Upper lobe of right lung (tissue), 1 donor: ENCODE measurements around the gene GRID1. TPM values are rescaled to one million over a fixed set of nuclear protein-coding genes. Genes with fewer than 3 reads are reported as not detected.

Source experiments
- ATAC-seq: fragments of 200-7000 bp; cut with Tn5 transposase; one replicate; pipeline ENCODE4 v1.9.1; 2020; ENCODE audit warnings: mild to moderate bottlenecking, moderate library complexity
- DNase-seq: peaks from one replicate; pipeline ENCODE4 v3.0.0-alpha.2; 2020
- H3K27ac ChIP-seq: fragments of 200-600 bp; one replicate; pipeline ENCODE4 v1.8.0; 2022
- H3K27me3 ChIP-seq: fragments of 200-600 bp; one replicate; pipeline ENCODE4 v1.8.0; 2022; ENCODE audit warnings: mild to moderate bottlenecking
- H3K36me3 ChIP-seq: fragments of 200-600 bp; one replicate; pipeline ENCODE4 v1.8.0; 2022
- H3K4me1 ChIP-seq: fragments of 200-600 bp; one replicate; pipeline ENCODE4 v1.8.0; 2022
- H3K4me3 ChIP-seq: fragments of 200-600 bp; one replicate; pipeline ENCODE4 v1.8.0; 2022; ENCODE audit warnings: mild to moderate bottlenecking
- H3K9me3 ChIP-seq: fragments of 200-600 bp; one replicate; pipeline ENCODE4 v1.8.0; 2022
- intact Hi-C: fragments of 100-400 bp; cut with DNase I; formaldehyde crosslinking; loops from one replicate; pipeline ENCODE4 v1.11.0; 2022
- total RNA-seq: library from RNA; stranded (reverse); fragmentation: NEBNext Ultra II Directional; extraction: Animal tissue kit (Norgen Biotek cat#: 25700); gene quantifications from one replicate; pipeline ENCODE4 v1.2.1, GENCODE V29; 2021
- TF ChIP-seq, protein P1 (sequence below): fragments of 200-600 bp; IDR thresholded peaks from one replicate; pipeline ENCODE4 v1.8.0; 2022; ENCODE audit warnings: antibody characterized with exemption
- donor health status: DM: no; HTN: yes; CAD: no; lungs with severe emphysema.

GRID1 gene
- total RNA-seq, 1 donor from 2014 or later, result 3.0 TPM

DNA sequence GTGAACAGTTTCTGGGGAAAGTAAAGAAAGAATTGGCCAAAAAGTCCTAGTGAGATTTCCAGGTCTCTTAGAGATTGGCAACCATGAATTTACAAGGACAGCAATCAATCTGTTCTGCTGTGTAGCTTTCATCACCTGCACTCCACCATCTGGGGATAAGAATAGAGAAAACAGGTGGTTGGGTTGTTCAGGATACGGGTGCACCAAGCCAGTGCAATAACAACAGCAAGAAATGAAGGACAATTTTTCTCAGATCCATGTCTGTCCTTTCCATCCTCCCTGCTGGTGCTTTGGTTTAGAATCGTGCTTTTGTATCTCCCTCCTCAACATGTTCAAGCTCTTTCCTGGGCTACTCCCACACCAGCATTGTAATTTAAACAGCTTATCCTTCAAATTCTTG, 787.7 kb downstream of the GRID1 start:
- H3K27me3 ChIP-seq, result no peaks in the 10 kb centered on the region
- DNase-seq (no peak), ATAC-seq (no peak)
- no peaks in the 10 kb centered on the region for H3K36me3 ChIP-seq
- intact Hi-C loops, result no loop called here
- H3K4me3 ChIP-seq, result no peak overlapping the region
- no peaks in the 10 kb centered on the region for H3K4me1 ChIP-seq
- TF ChIP-seq, protein P1, sequence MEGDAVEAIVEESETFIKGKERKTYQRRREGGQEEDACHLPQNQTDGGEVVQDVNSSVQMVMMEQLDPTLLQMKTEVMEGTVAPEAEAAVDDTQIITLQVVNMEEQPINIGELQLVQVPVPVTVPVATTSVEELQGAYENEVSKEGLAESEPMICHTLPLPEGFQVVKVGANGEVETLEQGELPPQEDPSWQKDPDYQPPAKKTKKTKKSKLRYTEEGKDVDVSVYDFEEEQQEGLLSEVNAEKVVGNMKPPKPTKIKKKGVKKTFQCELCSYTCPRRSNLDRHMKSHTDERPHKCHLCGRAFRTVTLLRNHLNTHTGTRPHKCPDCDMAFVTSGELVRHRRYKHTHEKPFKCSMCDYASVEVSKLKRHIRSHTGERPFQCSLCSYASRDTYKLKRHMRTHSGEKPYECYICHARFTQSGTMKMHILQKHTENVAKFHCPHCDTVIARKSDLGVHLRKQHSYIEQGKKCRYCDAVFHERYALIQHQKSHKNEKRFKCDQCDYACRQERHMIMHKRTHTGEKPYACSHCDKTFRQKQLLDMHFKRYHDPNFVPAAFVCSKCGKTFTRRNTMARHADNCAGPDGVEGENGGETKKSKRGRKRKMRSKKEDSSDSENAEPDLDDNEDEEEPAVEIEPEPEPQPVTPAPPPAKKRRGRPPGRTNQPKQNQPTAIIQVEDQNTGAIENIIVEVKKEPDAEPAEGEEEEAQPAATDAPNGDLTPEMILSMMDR, result no peak
- no peak overlapping the region for H3K27ac ChIP-seq
- H3K9me3 ChIP-seq, result no peaks in the 10 kb centered on the region

DNA sequence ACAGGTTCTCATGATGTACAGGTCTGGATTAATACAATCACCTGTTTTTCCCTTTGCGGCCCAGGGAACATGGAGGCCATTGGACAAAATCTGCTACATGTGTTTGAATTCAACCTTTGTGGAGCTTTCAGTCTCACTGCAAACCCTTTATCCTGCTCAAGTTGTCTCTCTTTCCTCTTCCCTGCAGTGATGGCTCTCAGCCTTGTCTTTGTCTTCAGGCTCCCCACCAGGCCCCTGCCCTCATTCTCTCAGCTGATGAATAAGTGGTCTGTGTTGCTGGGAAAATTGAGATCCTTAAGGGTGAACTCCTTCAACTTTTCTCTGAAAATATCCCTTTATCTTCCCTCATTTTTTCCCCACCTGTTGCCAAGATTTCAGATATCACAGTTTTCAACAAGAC, 791.2 kb downstream of the GRID1 start:
- no peak overlapping the region for H3K27ac ChIP-seq
- intact Hi-C loops, result no loop called here

DNA sequence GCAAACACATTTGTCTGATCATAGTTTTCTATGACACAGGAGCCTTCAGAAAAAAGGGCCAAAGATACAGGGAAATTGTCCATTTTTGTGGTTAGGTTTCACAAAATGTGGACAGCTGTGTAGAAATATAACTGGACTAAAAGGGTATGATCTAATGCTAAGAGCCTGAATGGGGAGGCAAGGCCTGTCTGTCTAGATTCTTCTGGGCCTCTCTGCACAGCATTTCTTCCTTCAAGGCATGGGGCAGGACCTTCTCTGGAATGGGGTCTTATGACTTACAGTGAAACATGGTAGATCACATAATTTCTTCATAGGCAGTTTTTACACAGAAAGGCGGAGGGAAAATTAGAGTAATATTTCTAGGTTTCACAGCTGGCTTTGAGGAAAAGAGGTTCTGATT, 795.7 kb downstream of the GRID1 start:
- H3K27me3 ChIP-seq, result no peaks in the 10 kb centered on the region
- TF ChIP-seq, protein P1, result no peak
- no peak overlapping the region for H3K27ac ChIP-seq
- no peaks in the 10 kb centered on the region for H3K9me3 ChIP-seq
- ATAC-seq, result no peak
- intact Hi-C loops, result no loop called here
- H3K36me3 ChIP-seq, result no peaks in the 10 kb centered on the region
- H3K4me3 ChIP-seq, result no peak overlapping the region
- no peaks in the 10 kb centered on the region for H3K4me1 ChIP-seq
- no peak for DNase-seq

More for the DNA sequence above, 791.2 kb downstream of the GRID1 start:
- Histone ChIP-seq H3K27me3 (no peaks in the 10 kb centered on the region), H3K9me3 (no peaks in the 10 kb centered on the region), H3K4me3 (no peak overlapping the region), H3K4me1 (no peaks in the 10 kb centered on the region), H3K36me3 (no peaks in the 10 kb centered on the region)
- ATAC-seq, result no peak
- no peak for DNase-seq
- TF ChIP-seq, protein P1, result no peak

DNA sequence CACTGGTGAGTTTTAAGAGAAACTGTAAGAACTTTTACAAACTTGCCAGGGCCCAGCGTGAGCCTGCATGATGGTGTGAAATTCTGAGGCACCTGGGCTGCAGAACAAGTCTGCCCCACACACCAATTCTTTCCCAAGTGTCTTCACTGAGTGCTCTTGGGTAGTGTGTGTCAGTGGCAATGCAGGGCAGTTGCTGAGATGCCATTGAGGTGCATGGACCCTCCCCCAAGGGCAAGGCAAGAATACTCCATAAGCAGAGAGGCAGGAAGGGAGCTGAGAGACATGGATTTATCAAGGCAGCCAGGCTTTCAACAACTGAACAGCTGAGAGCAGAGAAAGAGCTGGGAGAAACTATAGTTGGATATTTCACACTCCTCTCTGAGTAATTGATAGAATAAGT, 801.2 kb downstream of the GRID1 start:
- no peak for ATAC-seq
- TF ChIP-seq, protein P1, result no peak

DNA sequence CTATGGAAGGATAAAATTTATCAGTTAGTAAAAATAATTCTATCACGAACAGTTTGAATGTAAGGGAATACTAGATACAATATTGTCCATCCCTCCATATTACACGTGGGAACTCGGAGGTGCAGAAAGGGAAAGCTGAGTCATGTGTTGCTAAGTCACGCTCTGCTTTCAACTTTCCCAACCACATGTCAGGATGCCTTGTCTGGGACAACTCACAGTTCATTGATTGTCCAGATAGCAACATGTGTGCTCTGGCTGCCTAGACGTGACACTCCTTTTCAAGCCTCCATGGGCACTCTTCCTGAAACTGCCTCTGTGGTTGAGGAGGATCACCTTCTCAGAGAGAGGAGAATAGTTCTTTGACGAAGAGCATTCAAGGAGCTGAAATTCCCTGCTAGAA, 808.1 kb downstream of the GRID1 start:
- Histone ChIP-seq H3K9me3 (no peaks in the 10 kb centered on the region), H3K4me3 (no peak overlapping the region), H3K27me3 (no peaks in the 10 kb centered on the region), H3K36me3 (no peaks in the 10 kb centered on the region), H3K4me1 (no peaks in the 10 kb centered on the region), H3K27ac (no peak overlapping the region)
- TF ChIP-seq, protein P1, result no peak
- intact Hi-C loops, result no loop called here
- no peak for DNase-seq
- no peak for ATAC-seq

More for the DNA sequence above, 801.2 kb downstream of the GRID1 start:
- no peak for DNase-seq
- H3K4me3 ChIP-seq, result no peak overlapping the region
- H3K27me3 ChIP-seq, result no peaks in the 10 kb centered on the region
- no peaks in the 10 kb centered on the region for H3K36me3 ChIP-seq
- no peak overlapping the region for H3K27ac ChIP-seq
- intact Hi-C loops, result no loop called here
- H3K9me3 ChIP-seq, result no peaks in the 10 kb centered on the region
- H3K4me1 ChIP-seq, result no peaks in the 10 kb centered on the region

DNA sequence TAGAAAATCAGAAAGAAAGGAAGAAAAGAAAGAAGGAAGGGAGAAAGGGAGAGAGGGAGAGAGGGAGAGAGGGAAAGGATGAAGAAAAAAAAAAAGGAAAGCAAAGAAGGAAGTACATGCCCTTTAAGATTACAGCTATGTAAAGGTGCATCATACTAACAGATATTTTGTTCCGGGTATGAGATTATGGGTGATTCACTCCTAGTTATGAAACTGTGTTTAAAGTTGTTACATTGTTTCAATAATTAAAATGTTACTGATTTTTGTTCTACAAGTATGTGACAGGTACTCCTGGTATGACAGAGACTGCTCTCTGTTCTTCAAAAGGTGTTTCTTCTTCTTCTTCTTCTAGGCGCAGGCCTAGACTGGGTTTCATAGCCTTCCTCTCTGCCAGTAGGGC, 808.9 kb downstream of the GRID1 start:
- intact Hi-C loops, result no loop called here
- H3K4me3 ChIP-seq, result no peak overlapping the region
- H3K9me3 ChIP-seq, result no peaks in the 10 kb centered on the region
- no peaks in the 10 kb centered on the region for H3K27me3 ChIP-seq
- H3K36me3 ChIP-seq, result no peaks in the 10 kb centered on the region
- H3K27ac ChIP-seq, result no peak overlapping the region
- no peaks in the 10 kb centered on the region for H3K4me1 ChIP-seq
- TF ChIP-seq, protein P1, result no peak
- no peak for DNase-seq
- no peak for ATAC-seq
